ENCODE measurements around the gene FMO4.

DNA sequence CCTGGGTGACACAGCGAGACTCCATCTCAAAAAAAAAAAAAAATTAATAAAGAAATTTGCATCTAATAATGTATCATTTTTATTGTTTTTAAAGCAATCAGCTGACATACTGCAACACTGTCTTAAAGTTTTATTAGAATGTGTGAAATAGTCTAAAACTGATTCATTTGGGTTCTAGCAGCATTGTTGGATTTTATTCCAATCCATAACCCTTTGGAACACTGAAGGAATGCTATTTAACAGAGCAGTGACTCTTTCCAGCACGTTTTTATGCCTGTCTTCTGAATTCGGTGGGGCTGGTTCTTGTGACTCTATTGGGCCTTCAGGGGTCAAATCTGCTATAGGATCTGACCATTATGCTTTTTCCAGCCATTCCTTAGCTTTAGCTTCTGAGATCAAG lies 18.2 kb upstream of the FMO4 start:
- TF ChIP-seq ZNF324 (CRISPR knock-in tag; IDR thresholded peaks at IDR 0.05) (no peak), RCOR1 (IDR thresholded peaks at IDR 0.05; ENCODE audit: borderline replicate concordance in 1 of 2, low read depth in 2 of 2, low read length in 2 of 2) (no peak), HDAC6 (IDR thresholded peaks at IDR 0.05; ENCODE audit: low read depth, low read length) (no peak), KLF13 (tag; IDR thresholded peaks at IDR 0.05; ENCODE audit: borderline replicate concordance, low read depth) (no peak), JUND (IDR thresholded peaks at IDR 0.05; ENCODE audit: borderline replicate concordance, low read depth, low read length) (no peak), JUND (tag; IDR thresholded peaks at IDR 0.05; ENCODE audit: borderline replicate concordance, low read depth, low read length) (no peak), SRF (CRISPR knock-in tag; IDR thresholded peaks at IDR 0.05) (no peak)
- TF ChIP-seq, protein P1, sequence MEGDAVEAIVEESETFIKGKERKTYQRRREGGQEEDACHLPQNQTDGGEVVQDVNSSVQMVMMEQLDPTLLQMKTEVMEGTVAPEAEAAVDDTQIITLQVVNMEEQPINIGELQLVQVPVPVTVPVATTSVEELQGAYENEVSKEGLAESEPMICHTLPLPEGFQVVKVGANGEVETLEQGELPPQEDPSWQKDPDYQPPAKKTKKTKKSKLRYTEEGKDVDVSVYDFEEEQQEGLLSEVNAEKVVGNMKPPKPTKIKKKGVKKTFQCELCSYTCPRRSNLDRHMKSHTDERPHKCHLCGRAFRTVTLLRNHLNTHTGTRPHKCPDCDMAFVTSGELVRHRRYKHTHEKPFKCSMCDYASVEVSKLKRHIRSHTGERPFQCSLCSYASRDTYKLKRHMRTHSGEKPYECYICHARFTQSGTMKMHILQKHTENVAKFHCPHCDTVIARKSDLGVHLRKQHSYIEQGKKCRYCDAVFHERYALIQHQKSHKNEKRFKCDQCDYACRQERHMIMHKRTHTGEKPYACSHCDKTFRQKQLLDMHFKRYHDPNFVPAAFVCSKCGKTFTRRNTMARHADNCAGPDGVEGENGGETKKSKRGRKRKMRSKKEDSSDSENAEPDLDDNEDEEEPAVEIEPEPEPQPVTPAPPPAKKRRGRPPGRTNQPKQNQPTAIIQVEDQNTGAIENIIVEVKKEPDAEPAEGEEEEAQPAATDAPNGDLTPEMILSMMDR (IDR thresholded peaks at IDR 0.05 in 2 of 3, conservative IDR thresholded peaks at IDR 0.05 in 1 of 3; ENCODE audit: insufficient read depth in 2 of 3, low read depth in 1 of 3, low read length in 3 of 3) = no peak
